SK-N-SH (cell line): Measurements from ENCODE around the gene TSPYL1.

Source experiments
- EP300 ChIP-seq, 2 experiments: IDR thresholded peaks; 2 replicates each; pipeline versions ENCODE4 v1.4.0 to v1.6.1; 2012; ENCODE audit warnings: borderline replicate concordance in 1 of 2, low read depth in 1 of 2, low read length in 1 of 2
- FOXJ3 ChIP-seq: sonication (generic); formaldehyde crosslinking; IDR thresholded peaks from 2 replicates; pipeline ENCODE4 v1.5.1; 2020; ENCODE audit warnings: mild to moderate bottlenecking, missing genetic modification reagents
- MAX ChIP-seq: IDR thresholded peaks from 2 replicates; pipeline ENCODE4 v1.4.0; 2012; ENCODE audit warnings: low read depth
- POLR2AphosphoS5 ChIP-seq: IDR thresholded peaks from 2 replicates; pipeline ENCODE4 v1.6.1; 2012; ENCODE audit warnings: low read depth, low read length
- RXRA ChIP-seq: IDR thresholded peaks from 2 replicates; pipeline ENCODE4 v1.4.0; 2012; ENCODE audit warnings: low read depth, mild to moderate bottlenecking, borderline replicate concordance
- SIN3A ChIP-seq: IDR thresholded peaks from 2 replicates; pipeline ENCODE4 v1.6.1; 2012; ENCODE audit warnings: low read depth, mild to moderate bottlenecking, low read length, moderate library complexity, borderline replicate concordance
- TF ChIP-seq, protein P1 (sequence below): fragments of 200-600 bp; sonication (generic); IDR thresholded peaks from 2 replicates; pipeline ENCODE4 v1.6.1; 2017; ENCODE audit warnings: antibody characterized with exemption, mild to moderate bottlenecking, moderate library complexity

- no peak for TF ChIP-seq EP300 (IDR thresholded peaks at IDR 0.05; ENCODE audit: borderline replicate concordance in 1 of 2, low read depth in 1 of 2, low read length in 1 of 2)
- no peak for TF ChIP-seq MAX
- TF ChIP-seq, protein P1, sequence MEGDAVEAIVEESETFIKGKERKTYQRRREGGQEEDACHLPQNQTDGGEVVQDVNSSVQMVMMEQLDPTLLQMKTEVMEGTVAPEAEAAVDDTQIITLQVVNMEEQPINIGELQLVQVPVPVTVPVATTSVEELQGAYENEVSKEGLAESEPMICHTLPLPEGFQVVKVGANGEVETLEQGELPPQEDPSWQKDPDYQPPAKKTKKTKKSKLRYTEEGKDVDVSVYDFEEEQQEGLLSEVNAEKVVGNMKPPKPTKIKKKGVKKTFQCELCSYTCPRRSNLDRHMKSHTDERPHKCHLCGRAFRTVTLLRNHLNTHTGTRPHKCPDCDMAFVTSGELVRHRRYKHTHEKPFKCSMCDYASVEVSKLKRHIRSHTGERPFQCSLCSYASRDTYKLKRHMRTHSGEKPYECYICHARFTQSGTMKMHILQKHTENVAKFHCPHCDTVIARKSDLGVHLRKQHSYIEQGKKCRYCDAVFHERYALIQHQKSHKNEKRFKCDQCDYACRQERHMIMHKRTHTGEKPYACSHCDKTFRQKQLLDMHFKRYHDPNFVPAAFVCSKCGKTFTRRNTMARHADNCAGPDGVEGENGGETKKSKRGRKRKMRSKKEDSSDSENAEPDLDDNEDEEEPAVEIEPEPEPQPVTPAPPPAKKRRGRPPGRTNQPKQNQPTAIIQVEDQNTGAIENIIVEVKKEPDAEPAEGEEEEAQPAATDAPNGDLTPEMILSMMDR: no peak
- TF ChIP-seq POLR2AphosphoS5: no peak
- TF ChIP-seq RXRA: no peak
- no peak for TF ChIP-seq FOXJ3 (CRISPR knock-in tag)
- TF ChIP-seq SIN3A: no peak
These were observed 29.9 kb upstream of the TSPYL1 start for GRCh38 chr6:116309657-116310056.
